NB4 (cell line): Measurements from ENCODE around the gene ENO2.
"Not testable (repeated sequence)": the region's sequence is repeated elsewhere in the genome, so short reads cannot be mapped to it uniquely, and the experiment has no call there.

Experiments
- DNase-seq: peaks from one replicate; pipeline ENCODE4 v3.0.0; 2010; ENCODE audit warnings: low read depth
- H3K4me3 ChIP-seq: one replicate; pipeline ENCODE4 v1.5.1; 2011; ENCODE audit warnings: mild to moderate bottlenecking, low read depth, low read length, moderate library complexity
- CTCF ChIP-seq: IDR thresholded peaks from one replicate; pipeline ENCODE4 v1.5.1; 2012; ENCODE audit warnings: low read depth, low read length
- MAX ChIP-seq: IDR thresholded peaks from 2 replicates; pipeline ENCODE4 v1.6.1; 2011; ENCODE audit warnings: low read depth, low read length
- MYC ChIP-seq: IDR thresholded peaks from 2 replicates; pipeline ENCODE4 v1.6.1; 2011; ENCODE audit warnings: low read depth, low read length
- POLR2A ChIP-seq: IDR thresholded peaks from 2 replicates; pipeline ENCODE4 v1.6.1; 2011; ENCODE audit warnings: mild to moderate bottlenecking; ENCODE audit not compliant: insufficient read length; ENCODE audit errors: extremely low read depth

Gene ENO2

DNA sequence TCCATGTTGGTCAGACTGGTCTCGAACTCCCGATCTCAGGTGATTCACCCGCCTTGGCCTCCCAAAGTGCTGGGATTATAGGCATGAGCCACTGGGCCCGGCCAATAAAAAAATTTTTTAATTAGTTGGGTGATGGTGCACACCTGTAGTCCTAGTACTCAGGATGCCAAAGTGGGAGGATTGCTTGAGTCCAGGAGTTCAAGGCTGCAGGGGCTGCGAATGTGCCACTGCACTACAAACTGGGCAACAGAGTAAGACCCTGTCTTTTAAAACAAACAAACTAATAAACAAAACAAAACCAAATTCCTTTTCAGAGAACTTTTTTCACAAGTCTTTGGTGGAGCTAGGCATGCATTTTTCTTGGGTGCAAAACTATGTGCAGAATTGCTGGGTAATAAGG lies 31.1 kb upstream of the ENO2 start:
- no peak for TF ChIP-seq CTCF
- TF ChIP-seq POLR2A: no peak
- no peak for TF ChIP-seq MAX
- TF ChIP-seq MYC: no peak
- H3K4me3 ChIP-seq: no peak overlapping the region
- no peak for DNase-seq

- no peak for DNase-seq
- no peak for TF ChIP-seq MYC
- no peak for TF ChIP-seq MAX
- no peak for TF ChIP-seq POLR2A
- no peak for TF ChIP-seq CTCF
These were observed 30.7 kb upstream of the ENO2 start for GRCh38 chr12:6883683-6884082.

DNA sequence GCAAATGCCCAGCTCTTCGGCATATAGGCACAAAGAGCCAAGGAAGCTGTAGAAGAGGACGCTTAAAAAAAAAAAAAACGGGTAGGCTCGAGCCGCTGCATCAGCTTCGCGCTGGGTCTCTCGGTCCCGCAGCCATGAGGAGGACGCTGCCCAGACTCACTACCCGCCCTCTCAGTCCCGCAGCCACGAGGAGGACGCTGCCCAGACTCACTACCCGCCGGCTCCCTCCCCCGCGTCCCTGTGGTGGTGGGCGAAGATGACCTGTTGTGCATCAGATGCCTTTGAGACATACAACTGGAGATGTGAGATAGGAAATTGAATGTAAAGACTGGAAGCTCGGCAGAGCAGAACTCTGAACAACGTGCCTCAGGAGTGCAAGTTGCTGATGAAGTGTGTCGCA lies 29.8 kb upstream of the ENO2 start:
- DNase-seq: no peak
- TF ChIP-seq MYC (no peak), MAX (no peak), POLR2A (no peak), CTCF (no peak)
- no peak overlapping the region for H3K4me3 ChIP-seq

More at GRCh38 chr12:6883683-6884082, 30.7 kb upstream of the ENO2 start:
- H3K4me3 ChIP-seq: no peak overlapping the region

DNA sequence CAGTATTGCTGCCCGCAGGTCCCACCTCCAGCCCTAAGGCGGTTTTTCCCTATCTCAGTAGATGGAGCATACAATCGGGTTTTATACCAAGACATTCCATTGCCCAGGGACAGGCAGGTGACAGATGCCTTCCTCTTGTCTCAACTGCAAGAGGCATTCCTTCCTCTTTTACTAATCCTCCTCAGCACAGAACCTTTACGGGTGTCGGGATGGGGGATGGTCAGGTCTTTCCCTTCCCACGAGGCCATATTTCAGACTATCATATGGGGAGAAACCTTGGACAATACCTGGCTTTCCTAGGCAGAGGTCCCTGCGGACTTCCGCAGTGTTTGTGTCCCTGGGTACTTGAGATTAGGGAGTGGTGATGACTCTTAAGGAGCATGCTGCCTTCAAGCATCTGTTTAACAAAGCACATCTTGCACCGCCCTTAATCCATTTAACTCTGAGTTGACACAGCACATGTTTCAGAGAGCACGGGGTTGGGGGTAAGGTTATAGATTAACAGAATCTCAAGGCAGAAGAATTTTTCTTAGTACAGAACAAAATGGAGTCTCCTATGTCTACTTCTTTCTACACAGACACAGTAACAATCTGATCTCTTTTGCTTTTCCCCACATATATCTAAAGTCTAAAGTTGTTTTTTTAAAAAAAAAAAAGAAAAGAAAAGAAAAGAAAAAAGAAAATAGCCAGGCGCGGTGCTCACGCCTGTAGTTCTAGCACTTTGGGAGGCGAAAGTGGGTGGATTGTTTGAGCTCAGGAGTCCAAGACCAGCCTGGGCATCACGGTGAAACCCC lies 28.0 kb upstream of the ENO2 start:
- not testable (repeated sequence) for H3K4me3 ChIP-seq

DNA sequence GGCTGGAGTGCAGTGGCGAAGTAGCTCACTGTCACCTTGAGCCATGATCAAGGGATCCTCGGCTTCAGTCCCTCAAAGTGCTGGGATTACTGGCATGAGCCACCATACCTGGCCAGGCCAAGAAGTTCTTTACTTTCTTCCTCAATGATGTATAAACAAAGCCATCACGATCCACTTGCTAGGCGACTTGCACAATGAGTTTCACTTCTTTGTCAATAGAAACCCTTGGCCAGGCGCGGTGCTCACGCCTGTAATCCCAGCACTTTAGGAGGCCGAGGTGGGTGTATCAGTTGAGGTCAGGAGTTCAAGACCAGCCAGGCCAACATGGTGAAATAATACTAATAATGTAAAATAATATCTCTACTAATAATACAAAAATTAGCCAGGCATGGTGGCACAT lies 26.9 kb upstream of the ENO2 start:
- no peak overlapping the region for H3K4me3 ChIP-seq
- no peak for DNase-seq
- TF ChIP-seq CTCF (no peak), POLR2A (no peak), MAX (no peak), MYC (no peak)

More for the DNA sequence above, 28.0 kb upstream of the ENO2 start:
- not testable (repeated sequence) for DNase-seq

DNA sequence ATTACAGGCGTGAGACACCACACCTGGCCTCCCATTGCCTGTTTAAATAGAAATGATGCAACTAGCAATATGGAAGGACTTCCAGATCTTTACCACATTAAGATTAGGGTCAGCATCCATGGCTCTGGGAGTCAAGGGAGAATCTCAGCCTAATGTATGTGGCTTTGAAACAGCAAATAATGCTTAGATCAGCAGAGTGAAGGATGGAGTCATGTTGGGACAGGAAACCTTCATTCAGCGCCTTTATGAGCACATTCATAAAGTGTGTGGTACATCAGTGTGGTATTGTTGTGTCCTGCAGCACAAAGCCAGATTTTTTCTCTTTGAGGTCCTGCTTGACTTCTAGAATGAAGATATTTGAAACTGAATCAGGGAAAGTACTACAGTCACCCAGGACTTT lies 26.0 kb upstream of the ENO2 start:
- no peak overlapping the region for H3K4me3 ChIP-seq
- no peak for TF ChIP-seq MAX
- no peak for TF ChIP-seq CTCF
- no peak for TF ChIP-seq MYC
- no peak for TF ChIP-seq POLR2A
- DNase-seq: no peak

DNA sequence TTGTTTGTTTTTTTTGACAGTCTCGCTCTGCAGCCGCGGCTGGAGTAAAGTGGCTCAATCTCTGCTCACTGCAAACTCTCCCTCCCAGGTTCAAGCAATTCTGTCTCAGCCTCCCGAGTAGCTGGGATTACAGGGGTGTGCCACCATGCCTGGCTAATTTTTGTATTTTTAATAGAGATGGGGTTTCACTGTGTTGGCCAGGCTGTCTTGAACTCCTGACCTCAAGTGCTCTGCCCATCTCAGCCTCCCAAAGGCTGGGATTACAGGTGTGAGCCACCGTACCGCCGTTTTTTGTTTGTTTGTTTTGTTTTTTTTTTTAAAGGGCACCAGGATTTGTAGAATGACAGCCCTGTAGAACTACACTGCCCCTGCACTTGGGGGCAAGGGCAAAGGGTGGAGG lies 25.6 kb upstream of the ENO2 start:
- H3K4me3 ChIP-seq, DNase-seq: not testable (repeated sequence)

- DNase-seq: not testable (repeated sequence)
- peak overlapping the region; percentile 59 for H3K4me3 ChIP-seq
These were observed 24.4 kb upstream of the ENO2 start for GRCh38 chr12:6889775-6890573.
